HL-60/S4 treated with phorbol 12-myristate 13-acetate at 8.2 ng/mL for 4 days and 3 days (cell line): ENCODE results near the gene DCHS2.

ENCODE experiments used
- in situ Hi-C: fragments of 300-500 bp; cut with MboI; formaldehyde crosslinking; loops from 2 replicates; pipeline ENCODE4 v1.15.0; 2022; ENCODE audit warnings: low sequenced_read_pairs

Gene DCHS2

DNA sequence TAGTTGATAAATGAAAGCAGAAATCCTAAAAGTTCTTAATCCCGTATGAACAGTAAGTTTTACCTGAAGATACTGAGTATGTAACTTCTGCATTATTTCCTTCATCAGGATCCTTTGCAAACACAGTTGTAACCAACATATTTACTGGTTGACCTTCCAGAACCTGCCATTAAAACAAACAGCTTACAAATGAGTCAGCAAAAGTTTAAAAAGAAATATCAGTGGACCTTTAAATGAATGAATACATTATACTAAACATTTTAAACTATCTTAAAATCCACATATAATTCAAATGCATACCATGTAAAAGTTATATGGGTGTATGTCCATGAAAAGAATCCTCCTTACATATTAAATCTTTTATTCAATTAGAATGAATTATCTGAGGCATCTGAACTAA lies 163.6 kb downstream of the DCHS2 start:
- in situ Hi-C loops, result no loop called here

DNA sequence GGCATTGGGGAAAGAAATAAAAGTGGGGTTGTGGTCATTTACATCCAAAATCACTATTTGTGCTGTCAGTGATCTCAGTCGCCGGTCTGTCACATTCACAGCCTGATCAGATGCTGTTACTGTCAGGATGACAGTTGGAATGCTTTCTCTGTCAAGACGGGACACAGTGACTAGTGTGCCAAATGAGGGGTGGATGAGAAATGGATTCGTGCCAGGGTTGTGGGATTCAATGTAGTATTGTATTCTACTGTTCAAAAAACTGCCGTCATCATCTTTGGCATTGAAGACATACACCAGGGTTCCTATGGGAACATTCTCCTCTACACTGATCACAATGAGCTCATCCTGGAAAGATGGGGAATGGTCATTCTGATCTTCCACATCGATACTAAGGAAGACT lies 171.1 kb downstream of the DCHS2 start:
- in situ Hi-C loops, result no loop called here

DNA sequence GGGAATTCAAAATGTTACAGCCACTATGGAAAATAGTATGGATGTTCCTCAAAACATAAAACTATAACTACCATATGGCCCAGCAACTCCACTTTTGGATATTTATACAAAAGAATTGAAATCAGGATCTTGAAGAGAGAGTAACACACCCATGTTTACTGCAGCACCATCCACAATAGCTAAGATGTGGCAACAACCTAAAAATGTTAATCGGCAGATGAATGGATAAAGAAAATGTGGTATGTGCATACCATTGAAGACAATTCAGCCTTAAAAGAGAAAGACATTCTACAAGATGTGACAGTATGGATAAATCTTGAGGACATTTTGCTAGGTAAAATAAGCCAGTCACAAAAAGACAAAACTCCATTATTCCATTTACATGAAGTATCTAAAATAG lies 171.9 kb downstream of the DCHS2 start:
- in situ Hi-C loops, result no loop called here

DNA sequence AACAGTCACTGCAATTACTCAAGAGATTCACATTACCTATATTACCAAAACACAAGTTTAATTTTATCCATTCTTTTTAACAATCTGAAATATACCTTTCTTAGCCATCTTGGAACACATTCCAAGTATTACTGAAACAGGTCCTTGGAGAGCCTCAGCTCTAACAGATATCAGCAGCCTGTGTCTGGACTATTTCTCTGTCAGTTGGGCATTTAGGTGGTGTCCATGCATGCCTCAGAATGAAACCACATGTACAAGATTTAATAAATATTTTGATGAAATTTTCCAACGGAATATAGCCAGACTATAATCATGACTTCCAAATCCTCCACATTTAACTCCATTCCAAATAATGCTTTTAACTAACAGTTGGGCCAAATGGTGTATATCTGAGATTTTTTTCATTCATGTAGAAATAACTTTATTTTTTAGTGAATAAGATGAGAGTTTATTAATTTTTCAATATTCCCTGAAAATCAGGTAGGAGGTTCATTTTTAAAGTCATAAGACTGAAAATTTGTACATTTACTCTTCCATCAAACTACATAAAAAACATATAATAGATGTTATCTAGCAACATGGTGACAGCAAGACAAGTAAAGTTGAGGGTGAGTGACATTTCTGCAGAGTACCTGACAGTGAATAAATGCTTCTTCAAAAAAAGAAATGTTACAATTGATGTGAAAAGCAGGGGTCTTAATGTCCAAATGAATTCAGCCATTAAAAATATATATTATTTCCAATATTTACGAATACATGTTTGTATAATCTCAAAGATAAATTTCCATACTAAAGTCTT lies 174.2 kb downstream of the DCHS2 start:
- in situ Hi-C loops, result no loop called here

DNA sequence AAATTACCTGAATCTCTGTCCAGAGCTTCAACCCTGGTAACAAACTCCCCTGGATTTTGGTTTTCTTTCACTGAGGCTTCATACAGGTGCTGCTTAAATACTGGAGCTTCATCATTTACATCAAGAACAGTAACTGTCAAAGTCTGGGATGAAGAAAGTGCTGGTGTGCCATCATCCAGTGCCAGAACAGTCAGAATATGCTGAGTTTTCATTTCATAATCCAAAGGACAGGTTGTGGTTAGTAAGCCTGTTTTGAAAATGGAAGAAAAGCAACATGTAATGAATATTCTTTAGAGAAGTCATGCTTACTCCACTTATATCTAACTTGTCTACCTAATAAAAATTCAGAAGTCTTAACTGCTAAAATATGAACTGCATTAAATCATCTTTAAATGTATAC lies 175.9 kb downstream of the DCHS2 start:
- in situ Hi-C loops, result no loop called here

DNA sequence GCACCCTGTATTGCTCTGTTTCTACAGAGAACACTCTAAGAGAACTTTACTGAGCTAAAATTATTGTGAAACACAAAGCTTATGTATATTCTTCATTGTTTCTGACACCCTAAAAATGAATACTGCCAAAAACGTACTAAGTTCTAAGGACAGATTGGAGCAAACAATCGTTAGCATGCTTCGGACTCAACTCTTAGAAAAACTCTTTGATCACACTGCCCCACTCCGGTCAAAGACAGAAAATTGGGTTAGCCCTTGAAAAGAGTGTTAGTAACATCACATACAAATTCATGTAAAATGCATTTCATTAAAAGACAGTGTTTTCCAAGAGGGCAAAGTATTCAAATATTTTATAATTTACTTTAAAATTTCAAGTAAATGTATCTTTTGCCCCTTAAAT lies 177.4 kb downstream of the DCHS2 start:
- in situ Hi-C loops, result no loop called here

DNA sequence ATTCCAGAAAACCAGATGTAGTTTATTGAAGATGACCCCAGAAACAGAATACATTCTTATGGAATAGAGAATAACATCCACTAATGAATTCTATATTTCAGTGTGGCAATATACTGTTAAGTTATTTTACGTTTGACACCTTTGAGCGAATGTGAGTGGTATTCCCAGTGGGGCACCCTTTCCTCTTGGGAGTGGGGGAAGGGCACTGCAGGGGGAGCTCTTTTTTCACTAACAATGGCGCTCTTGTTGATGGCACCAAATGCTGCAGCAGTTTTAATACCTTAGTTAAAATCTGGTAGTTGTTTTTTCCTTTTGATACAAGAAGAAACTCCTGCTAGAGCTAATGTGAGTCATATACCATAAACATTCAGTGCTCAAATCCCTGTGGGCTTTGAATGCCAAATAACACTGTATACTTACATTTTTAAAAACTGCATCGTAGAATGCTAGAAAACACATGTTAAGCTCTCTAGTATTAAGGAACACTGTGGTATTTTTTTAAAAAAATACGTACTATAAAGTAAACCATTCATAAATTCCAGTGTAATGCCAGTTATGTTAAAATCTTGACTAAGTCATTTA lies 178.5 kb downstream of the DCHS2 start:
- in situ Hi-C loops, result no loop called here

DNA sequence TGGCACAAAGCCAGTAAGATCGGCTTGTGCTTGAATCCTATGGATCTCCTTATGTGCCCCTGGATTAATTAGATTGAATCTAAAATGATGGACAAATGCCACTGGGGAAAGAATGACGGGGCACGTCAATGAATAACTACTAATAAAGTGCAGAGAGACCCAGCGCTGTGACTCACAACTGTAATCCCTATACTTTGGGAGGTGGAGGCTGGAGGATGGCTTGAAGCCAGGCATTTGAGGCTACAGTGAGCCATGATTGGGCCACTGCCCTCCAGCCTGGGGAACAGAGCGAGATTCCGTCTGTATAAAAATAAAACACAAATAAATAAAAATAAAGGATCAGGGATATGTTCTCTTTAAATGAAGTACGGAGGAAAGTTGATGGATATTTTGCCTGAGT lies 179.4 kb downstream of the DCHS2 start:
- in situ Hi-C loops, result no loop called here

DNA sequence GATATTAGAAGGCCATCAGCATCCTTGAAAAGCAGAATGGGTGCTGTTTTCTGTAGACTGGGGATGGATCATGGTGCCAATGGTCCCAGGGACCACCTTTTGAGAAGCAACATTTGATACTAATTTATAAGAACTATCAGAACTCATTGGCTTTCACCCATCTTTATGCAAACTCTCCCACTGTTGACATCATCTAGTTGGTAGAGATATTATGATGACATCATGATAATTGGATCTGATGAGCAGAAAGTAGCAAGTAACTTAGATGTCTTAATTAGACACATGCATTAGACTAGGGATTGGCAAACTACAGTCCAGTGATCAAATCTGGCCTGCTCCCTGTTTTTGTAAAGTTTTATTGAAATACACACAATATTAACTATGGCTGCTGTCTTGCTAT lies 181.0 kb downstream of the DCHS2 start:
- in situ Hi-C loops, result no loop called here

DNA sequence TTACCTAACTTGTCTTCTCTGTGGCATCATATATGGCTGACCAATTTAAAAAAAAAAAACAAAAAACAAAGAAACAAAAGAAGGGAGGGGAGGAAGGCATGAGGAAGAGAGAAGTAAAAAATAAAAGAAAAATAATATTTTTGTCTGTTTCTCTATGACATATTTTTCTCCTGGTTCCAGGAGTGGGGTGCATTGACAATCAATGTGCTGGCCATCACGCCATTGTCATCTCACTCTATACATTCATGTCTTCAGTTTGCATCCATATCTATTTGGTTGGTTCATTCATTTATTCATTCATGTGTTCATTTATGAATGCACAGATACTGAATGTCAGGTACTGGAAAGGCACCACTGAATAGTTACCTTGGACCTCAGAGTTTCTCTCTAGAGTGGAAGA lies 183.4 kb downstream of the DCHS2 start:
- in situ Hi-C loops, result no loop called here

DNA sequence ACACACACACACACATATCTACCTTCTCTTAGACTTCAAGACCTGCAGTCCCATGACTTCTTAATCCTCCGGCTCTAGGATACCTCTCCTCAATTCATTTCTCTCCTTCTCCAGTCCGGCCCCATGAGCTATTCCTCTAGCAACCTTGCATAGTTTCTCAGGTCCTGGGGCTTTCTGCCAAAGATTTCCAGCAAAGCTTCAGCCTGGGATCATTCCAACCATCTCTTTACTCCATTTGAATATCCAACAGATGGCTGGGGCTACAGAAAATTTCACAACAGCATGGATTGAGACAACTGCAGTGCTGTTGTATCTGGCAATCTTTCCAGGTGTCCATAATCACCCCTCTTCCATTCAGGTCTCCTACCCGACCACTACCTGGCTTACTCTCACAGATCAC lies 184.1 kb downstream of the DCHS2 start:
- in situ Hi-C loops, result no loop called here

DNA sequence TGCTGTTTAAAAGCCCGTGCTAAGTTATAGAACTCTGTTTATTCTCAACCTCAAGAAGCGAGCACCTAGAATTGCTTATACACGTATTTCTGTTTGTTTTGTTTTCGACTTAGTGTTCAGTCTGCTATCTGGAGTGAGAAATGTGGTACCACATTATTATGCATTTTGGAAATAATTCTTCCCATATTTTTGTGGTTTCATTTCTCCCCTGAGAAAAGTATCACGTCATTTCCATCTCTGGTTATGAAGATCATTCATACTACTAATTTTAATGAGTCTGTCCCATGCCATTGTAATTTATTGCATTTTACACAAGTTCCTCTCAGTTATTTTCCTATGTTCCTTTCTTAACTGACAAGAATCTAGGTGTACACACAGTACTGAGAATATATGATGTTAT lies 186.0 kb downstream of the DCHS2 start:
- in situ Hi-C loops, result no loop called here

DNA sequence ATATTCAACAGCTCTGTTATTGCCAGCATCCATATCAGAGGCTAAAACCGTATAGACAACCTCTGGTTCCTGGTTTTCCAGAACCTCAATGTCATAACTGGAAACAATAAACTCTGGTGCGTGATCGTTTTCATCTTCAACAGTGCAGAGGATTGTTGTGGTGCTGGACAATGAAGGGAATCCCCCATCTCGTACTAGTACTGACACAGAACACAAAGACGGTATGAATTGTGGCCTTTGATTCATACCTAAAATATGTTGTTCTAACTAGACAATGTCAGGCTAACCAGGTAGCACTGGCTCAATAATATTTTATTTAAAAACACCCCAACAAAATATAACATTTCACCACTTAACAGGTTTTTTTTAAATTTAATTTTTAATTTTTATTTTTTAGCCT lies 186.9 kb downstream of the DCHS2 start:
- in situ Hi-C loops, result no loop called here

DNA sequence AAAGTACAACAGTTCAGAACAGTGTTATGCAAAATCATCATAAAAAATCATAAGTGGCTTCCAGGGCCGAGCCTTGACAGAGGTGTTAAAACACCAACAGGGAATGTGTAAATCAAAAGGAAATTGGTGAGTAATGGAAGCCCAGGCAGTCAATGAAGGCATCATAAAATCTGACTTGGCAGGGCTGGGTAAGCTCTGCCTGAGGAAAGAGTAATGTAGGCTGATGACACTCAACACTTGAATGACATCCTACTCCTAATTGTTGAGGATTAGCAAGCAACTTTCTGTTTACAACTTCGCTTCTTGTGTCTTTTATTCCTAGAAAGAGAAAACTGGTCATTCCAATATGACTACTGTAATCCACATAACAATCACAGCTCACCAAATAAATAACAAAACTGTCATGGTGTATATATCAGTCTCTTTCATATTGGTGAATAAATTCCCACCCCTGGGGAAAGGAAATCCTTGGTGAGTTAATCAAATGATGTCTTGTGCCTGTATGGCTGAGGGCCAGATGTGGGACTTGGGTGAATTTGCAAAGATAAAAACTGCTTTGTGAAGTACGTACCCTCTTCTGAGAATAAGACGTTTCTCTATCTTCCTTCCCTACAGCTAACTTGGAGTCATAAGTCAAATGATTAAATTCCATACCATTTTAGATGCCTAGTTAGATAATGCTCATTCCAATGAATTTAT lies 196.8 kb downstream of the DCHS2 start:
- in situ Hi-C loops, result no loop called here

DNA sequence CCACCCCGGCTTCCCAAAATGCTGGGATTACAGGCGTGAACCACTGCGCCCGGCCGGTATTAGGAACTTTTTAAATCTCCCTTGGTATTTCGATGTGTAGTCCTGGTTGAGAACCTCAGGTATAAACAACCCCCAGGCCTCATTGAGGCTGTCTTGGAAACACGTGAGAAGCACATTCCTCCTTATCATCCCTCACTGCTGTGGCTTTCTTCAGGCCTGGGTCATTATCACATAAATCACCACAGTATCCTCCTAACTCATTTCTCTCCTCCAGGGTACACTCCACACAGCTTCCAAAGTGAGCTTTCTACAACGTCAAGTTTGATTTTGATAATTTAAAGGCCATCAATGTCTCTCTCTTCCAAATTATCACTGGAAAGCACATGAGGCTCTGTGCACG lies 198.2 kb downstream of the DCHS2 start:
- in situ Hi-C loops, result no loop called here

DNA sequence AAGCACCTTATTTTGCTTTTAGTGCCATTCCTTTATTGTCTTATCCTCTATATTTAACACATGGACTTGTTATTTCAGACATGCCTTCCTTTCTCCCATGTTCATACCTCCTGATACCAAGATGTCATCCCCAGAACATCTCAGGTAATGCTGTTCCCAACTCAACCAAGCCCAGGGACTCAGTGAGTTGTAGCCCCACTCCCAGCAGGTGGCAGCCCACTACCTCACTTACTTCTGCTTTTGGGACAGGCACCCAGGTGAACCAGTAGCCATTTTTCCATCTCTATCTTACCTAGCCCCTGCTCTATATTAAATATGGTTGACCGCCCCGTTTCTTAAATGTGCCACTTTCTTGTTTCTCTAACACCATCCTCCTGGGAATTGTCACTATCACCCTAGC lies 199.0 kb downstream of the DCHS2 start:
- in situ Hi-C loops, result no loop called here

DNA sequence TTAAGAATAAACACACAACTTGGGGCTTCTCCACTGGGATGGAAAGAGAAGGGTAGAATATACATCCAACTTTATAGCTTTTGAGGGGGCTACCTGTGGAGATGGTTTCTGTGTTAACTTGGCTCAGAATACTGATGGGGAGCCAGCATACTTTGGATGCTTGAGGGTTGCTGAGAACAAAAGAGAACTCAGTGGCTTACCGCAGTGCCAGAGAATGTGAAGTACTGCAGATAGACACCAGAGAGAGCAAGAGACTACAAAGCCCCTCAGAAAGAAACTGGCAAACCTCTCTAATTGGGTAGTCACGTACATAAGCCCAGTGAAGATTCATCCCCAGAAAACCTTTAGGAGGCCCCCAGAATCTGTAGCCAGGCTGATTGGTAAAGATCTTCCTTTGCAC lies 214.4 kb downstream of the DCHS2 start:
- in situ Hi-C loops, result no loop called here

DNA sequence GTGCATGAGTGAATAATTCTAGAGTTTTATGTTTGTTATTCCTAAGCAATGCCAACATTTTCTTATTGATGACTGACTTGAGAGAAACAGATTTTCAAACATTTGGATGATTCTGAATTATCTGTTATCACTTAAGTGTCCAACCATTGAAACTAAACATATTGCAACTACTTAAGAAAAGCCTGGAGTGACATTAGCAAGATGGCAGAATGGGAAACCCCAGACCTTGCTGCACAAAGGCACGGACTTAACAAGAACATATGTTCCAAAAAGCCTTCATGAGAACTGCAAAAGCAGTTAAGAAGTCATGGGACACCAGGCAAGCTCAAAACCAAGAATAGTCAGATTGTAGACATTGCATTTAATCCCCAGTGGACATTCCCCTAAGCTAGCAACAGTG lies 215.1 kb downstream of the DCHS2 start:
- in situ Hi-C loops, result no loop called here

DNA sequence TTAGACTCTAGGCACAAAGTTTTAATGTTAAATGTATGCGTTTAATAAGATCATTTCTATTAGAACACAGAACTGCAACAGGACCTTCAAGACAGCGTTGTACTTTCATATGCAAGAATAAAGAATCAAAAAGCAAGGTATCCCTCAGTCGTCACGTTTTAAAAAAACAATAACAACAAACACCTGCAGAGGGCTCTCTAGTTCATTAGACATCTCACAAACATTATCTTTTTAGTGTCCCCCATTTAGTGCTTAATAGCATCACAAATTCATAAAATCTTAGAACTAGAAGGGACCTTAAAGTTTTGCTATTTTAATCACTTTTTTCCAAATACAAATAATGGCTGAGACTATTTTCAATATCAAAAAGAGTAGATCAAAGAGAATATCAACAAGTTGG lies 236.6 kb downstream of the DCHS2 start:
- in situ Hi-C loops, result no loop called here

DNA sequence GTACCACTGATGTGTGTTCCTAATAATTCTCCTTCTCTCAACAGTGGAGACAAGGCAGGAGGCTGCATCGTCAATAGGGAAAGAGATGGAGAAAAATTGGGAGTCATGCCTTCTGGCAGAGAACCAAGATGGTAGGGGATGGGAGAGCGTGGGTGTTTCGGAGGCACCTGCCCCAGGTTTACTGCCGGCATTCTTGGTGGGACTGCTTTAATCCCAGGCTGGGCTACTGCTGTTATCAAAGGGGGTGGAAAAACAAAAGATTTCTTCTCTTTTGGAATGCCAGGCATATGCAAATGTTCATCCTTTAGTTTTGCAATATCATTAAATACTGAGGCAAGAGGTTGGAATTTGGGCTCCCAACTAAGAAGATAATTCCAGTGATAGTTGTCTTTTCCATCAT lies 257.0 kb downstream of the DCHS2 start:
- in situ Hi-C loops, result no loop called here

DNA sequence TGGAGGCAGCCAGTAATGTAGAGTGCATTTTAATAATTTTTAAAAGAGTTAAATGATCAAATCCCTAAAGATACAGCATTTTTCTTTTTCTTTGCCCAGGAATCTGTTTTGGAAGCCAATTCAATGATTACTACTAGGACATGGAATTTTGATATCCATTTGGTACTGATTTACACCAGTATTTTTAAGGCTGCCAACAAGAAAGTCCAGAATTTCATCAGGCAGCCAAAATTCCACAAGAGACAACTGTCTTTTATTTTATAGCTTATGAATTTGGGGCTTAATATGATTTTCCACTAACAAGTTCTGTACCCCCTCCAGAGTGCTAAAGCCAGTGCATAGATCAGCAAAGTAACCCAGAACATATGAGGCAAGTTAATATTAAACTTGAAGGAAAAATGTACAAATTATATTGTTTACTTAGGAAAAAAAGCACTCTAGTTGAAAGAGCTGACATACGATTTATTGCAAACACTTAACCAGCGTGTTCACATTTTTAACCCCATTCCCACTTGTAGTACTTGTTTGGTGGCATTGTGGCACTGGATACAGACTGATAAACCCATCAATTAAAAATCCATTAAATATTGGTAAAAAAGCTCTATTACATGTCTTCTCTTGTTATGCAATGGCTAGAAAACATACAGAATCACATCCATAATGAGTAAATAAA lies 259.7 kb downstream of the DCHS2 start:
- in situ Hi-C loops, result no loop called here

DNA sequence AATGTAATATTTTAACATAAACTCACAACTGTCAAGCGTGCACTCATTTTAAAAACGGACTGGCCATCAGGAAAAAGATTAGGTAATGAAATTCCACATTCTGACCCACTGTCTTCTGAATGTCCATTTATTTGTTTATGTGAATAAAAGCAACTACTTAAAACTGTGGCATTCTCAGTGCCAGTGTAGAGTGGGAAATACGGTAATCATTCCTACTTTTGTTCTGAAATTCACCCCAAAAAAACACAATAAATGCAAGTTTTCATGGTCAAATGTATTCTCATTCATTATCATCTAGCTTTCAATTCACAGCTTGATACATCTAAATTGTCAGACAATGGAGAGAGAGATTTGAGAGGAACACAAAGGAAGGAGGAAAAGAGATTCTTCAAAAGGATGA lies 260.9 kb downstream of the DCHS2 start:
- in situ Hi-C loops, result no loop called here
